NOMO-1 treated with dmso at 0.1 percent for 144 hours (cell line): ENCODE results near the gene RSAD1.

Experiments
- DNase-seq: peaks from one replicate; lab custom pipeline; 2025; ENCODE audit not compliant: unreplicated experiment; lab: John Stamatoyannopoulos, UW

Gene RSAD1

GRCh38 chr17:50478391-50479381, at the start of gene RSAD1:
TSS of gene RSAD1 (plus strand) at chr17:50478860. CDS start at chr17:50478885, 25 bp downstream.
- peak; percentile 83 for DNase-seq

GRCh38 chr17:50429793-50430192, 48.9 kb upstream of the RSAD1 start:
- DNase-seq, result no peak

- no peak for DNase-seq
These were observed 47.6 kb upstream of the RSAD1 start for GRCh38 chr17:50430821-50431618.

DNA sequence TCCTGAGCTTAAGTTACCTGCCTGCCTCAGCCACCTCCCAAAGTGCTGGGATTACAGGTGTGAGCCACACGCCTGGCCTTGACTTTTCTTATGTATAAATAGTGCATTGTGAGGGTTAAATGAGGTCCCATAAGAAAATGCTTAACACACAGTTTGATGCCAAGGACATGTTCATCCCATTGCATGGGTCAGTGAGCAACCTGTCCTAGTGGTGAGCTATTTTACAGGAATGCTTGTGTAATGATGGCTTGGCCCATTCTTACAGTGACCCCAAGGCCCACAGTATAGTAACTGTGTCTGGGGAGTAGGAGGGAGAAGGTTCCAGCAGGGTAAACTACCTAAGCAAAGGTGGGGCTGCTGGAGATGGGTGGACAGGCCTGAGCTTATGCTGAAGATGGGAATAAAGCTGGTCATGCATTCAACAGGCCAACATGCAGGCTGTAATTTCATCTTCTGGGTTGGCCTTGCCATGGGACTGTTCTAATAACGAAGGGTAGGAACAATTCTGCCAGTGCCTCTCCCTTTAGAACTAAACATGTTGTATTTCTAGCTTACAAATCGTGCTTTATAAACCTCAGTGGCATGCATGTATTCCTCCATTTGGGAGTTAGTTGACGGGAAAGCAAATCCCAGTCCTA, 46.4 kb upstream of the RSAD1 start:
- no peak for DNase-seq

- no peak for DNase-seq
These were observed 41.3 kb upstream of the RSAD1 start for GRCh38 chr17:50437409-50437808.

- DNase-seq, result no peak
These were observed 39.7 kb upstream of the RSAD1 start for GRCh38 chr17:50439008-50439407.

DNA sequence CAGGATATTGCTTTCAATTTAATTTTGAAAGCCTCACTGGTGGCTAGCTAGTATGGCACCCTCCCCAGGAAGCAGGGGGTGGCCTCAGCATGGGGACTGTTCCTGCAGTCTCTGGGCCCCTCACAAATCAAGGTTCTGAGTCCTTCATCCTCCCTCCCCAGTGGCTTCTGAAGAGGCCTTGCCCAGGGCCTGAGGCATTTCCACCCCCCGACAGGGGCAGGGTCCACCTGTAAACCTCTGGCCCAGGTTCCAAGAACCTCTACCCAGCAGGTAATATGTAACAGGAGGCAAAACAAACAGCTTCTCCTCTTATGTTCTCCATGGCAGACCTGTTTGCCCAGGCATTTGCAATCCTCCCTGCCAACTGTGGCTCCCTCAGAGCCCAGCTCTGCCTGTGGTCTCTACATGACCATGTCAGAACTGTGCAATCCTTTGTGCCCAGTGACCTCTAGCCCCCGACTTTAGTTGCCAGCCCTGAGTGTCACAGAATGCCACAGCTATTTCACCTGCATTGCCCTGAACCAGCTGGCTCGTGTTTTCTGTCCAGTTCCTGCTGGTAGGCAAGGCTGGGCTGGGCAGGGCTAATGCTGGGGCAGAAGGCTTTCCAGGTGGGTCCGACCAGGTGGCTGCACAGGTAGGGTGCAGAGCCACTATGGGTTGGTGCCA, 38.4 kb upstream of the RSAD1 start:
- DNase-seq, result no peak

DNA sequence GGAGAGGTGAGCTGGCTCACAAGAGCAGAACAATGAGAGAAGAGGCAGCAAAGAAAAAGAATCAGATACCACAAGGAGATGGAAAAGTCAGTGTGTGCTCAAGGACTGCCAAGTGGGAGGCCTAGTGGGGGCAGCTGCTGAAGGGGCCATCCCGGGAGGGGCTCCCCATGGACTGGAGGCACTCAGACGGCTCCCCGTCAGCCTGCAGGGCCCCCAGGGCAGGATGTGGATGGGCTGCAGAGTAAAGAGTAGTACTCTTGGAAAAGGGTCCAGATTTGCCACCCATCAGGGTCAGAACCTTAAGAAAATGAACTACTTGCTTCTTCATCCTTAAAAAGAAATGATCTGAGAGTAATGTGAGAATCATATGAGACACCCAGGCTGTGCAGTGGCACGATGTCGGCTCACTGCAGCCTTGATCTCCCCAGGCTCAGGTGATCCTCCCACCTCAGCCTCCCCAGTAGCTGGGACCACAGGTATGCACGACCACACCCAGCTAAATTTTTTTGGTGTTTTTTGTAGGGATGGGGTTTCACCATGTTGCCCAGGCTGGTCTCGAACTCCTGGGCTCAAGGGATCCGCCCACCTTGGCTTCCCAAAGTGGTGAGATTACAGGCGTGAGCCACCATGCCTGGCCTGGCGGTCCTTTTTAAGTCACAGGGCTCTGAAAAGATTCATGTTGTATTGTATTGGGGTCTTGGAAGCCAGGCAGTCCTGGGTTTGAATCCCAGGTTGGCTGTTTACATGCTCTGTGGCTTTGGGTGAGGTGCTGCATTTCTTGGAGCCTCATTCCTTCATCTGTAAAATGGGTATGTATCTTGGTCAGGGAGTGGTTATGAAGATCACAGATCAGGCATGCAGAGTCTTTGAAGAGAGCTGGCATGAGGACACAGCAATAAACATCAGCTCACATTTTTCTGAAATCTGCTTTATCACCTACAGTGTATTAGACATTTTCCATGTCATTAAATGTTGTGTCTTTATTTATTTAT, 37.5 kb upstream of the RSAD1 start:
- DNase-seq, result no peak

DNA sequence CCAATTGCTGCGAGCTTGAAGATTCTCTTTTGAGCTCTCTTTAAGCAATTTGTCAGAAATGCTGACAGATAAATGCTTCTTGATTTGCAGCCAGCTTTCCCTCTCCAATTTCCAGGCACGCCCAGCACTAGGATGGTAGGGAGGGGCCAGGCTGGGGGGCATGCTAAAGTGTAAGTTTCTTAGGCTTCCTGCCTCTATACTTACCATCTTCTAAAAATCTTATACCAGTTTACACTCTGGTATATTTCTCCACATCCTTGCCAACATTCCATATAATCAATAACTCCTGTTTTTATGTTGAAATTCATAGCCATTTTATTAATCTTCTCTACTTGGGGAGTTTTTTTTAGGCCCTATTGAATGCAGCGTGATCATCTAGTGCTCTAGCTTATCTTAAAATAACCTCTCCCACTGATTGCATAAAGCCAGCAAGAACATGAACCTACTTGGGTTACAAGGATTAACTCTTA, 35.1 kb upstream of the RSAD1 start:
- no peak for DNase-seq

DNA sequence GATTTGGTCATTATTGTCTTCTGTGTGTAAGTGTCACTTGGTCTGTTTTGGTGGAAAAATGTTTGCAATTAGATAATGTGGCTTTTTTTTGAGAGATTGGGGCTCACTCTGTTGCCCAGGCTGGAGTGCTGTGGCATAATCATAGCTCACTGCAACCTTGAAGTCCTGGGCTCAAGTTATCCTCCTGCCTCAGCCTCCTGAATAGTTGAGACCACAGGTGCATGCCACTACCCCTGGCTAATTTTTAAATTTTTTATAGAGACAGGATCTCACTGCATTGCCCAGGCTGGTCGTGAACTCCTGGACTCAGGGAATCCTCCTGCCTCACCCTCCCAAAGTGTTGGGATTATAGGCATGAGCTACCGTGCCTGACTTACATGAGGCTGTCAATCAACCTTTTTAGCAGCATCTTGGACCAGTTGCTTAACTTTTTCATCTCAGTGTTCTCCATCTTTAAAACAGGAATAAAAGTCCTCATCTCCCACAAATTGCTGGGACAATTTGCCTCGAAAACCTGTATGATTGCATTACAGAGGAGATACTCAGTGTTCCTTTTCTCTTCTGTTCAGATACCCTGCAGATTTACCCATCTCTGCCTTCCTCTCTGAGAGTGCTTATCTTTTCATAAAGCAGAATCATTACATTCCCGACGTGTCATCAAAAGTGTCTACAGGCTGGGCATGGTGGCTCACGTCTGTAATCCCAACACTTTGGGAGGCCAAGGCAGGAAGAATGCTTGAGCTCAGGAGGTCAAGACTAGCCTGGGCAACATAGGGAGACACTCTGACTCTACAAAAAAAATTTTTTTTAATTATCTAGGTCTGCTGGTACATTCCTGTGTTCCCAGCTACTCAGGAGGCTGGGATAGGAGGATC, 33.6 kb upstream of the RSAD1 start:
- no peak for DNase-seq

DNA sequence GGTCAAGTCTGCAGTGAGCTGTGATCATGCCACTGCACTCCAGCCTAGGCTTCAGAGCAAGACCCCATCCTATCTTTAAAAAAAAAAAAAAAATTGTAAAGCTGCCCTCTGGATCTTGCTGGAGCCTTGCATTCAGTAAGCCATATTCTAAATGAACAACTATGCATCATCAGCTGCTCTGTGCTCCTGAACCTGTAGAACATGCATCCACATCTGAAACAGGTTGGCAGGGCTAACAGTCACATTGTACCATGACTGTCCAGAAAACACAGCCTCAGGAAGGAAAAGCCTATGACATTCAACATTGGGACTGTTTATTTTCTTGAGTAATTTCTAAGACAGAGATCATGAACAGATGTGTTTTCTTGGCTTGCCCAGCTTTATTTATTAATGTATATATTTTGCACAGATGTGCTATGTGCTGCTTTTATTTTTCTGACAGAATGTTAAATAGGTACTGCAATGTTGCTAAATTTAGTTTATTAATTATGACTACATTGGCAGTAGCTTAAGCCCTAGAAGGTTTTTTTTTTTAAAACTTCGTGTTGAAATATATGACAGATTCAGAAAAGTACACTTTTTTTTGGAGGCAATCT, 32.8 kb upstream of the RSAD1 start:
- DNase-seq, result no peak

GRCh38 chr17:50447870-50448595, 30.6 kb upstream of the RSAD1 start:
- DNase-seq, result no peak

DNA sequence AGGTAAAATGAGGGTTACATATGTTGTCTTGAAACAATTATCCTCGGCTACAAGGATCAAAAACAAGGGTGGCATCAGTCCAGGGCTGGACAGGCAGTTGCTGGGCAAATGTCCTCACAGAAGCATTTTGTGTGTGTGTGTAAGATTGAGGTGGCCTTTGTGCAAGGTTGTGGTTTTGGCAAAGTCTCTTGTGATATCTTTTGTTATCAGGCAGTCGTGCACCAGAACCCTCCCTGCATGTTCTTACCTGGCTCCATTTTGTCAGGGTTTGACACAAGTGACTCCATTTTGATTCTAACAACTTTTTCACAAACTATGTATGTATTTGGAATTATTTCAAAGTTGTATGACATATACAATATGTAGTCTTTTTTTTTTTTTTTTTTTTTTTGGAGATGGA, 30.0 kb upstream of the RSAD1 start:
- DNase-seq, result no peak

GRCh38 chr17:50451943-50452629, 26.6 kb upstream of the RSAD1 start:
- DNase-seq, result no peak

DNA sequence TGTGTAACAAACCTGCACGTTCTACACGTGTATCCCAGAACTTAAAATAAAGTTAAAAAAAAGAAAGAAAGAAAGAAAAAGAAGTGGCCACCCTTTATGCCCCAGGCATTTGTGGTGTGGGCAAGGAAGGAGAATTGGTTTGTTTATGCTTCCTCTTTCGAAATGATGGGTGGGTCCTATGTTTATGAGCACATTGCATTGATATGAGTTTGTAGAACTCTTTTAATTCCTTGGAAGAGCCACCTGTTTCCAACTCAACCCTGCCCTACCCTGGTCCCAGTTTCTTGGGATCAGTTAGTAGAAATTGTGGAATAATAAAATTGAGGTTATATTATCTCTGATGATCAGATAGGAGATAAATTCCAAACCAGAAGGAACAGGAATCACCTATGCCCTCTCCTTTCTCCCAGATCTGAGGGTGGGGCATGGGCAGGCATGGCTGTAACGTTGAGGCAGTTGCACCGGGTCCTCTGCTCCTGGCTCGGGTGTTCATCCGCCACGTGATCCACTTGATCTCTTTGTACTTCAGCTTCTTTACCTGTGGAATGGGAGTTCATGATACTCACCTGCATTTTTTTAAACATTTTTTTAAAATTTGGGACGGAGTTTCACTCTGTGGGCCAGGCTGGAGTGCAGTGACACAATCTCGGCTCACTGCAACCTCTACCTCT, 25.9 kb upstream of the RSAD1 start:
- peak; percentile 74 for DNase-seq

- no peak for DNase-seq
These were observed 24.8 kb upstream of the RSAD1 start for GRCh38 chr17:50453901-50454300.
